Endothelial cell of umbilical vein (primary cell): ENCODE results near the gene TBC1D26. TPM values are rescaled to one million over a fixed set of nuclear protein-coding genes. Genes with fewer than 3 reads are reported as not detected.

ENCODE experiments used
- BruUV-seq: library from RNA; stranded (reverse); fragments of 400-500 nt; replicated peaks from 2 replicates; lab custom pipeline; 2021; lab: Mats Ljungman, UMichigan
- CTCF ChIA-PET: fragments of 300-600, 350-600 bp; sonication (Branson Sonifier 250); formaldehyde crosslinking; loops from one replicate; lab custom pipeline; 2021; ENCODE audit warnings: antibody characterized with exemption, inconsistent platforms; lab: Charles Lee
- POLR2A ChIA-PET: fragments of 300-600, 350-600 bp; sonication (Branson Sonifier 250); formaldehyde crosslinking; loops from one replicate; lab custom pipeline; 2021; ENCODE audit warnings: antibody characterized with exemption, inconsistent platforms; lab: Charles Lee
- DNase-seq: peaks from one replicate; pipeline ENCODE4 v3.0.0-alpha.2; 2011; ENCODE audit warnings: low read depth, low spot score
- FAIRE-seq: peaks from 2 replicates; lab custom pipeline; 2011; peaks lifted over from hg19 to GRCh38; lab: Jason Lieb, UNC
- H2AFZ ChIP-seq: 2 replicates; pipeline ENCODE4 v1.6.0; 2012; ENCODE audit warnings: low read depth, low read length, control low read depth, inconsistent platforms
- H3K27ac ChIP-seq: 2 replicates; pipeline ENCODE4 v1.5.1; 2011; ENCODE audit warnings: low read depth, mild to moderate bottlenecking, control low read depth, low read length, moderate library complexity; ENCODE audit not compliant: insufficient read depth
- H3K27me3 ChIP-seq, 2 experiments: 2 replicates each; pipeline versions ENCODE4 v1.6.0 to v1.6.1; 2011; ENCODE audit warnings: low read length in 2 of 2, mixed read lengths in 1 of 2; ENCODE audit not compliant: control insufficient read depth in 2 of 2, insufficient read depth in 2 of 2
- H3K36me3 ChIP-seq, 2 experiments: 2 replicates in 1 of 2; 3 replicates in 1 of 2; pipeline ENCODE4 v1.5.1; 2011; ENCODE audit warnings: low read length in 2 of 2, mild to moderate bottlenecking in 1 of 2, moderate library complexity in 1 of 2; ENCODE audit not compliant: control insufficient read depth in 2 of 2, insufficient read depth in 2 of 2; ENCODE audit errors: extremely low read depth in 1 of 2
- H3K4me1 ChIP-seq: 3 replicates; pipeline ENCODE4 v1.5.1; 2011; ENCODE audit warnings: mild to moderate bottlenecking, low read length; ENCODE audit not compliant: control insufficient read depth, insufficient read depth; ENCODE audit errors: extremely low read depth
- H3K4me2 ChIP-seq: 2 replicates; pipeline ENCODE4 v1.6.1; 2011; ENCODE audit warnings: low read length, control low read depth, mixed read lengths; ENCODE audit not compliant: insufficient read depth
- H3K4me3 ChIP-seq, 3 experiments: fragments of 200-600 bp in 1 of 3; sonication (generic), shearing (Covaris generic) in 1 of 3; replicated peaks in 1 of 3; 2 replicates each; pipeline ENCODE4 v1.5.1; 2011 to 2016; ENCODE audit warnings: control low read depth in 3 of 3, low read length in 3 of 3, mild to moderate bottlenecking in 2 of 3, inconsistent platforms in 1 of 3, low read depth in 1 of 3, moderate library complexity in 1 of 3; ENCODE audit not compliant: insufficient read depth in 1 of 3
- H3K79me2 ChIP-seq: 2 replicates; pipeline ENCODE4 v1.6.0; 2012; ENCODE audit warnings: low read length, inconsistent platforms; ENCODE audit not compliant: control insufficient read depth, insufficient read depth
- H3K9ac ChIP-seq: replicated peaks from 2 replicates; pipeline ENCODE3; 2011; ENCODE audit warnings: low read length, control low read depth; ENCODE audit not compliant: insufficient read depth; ENCODE audit errors: extremely low read depth
- H3K9me1 ChIP-seq: replicated peaks from 3 replicates; pipeline ENCODE4 v1.6.0; 2011; ENCODE audit warnings: mild to moderate bottlenecking, low read length; ENCODE audit not compliant: control insufficient read depth, insufficient read depth; ENCODE audit errors: extremely low read depth
- H3K9me3 ChIP-seq: replicated peaks from 2 replicates; pipeline ENCODE4 v1.5.1; 2012; ENCODE audit warnings: low read length, inconsistent platforms; ENCODE audit not compliant: control insufficient read depth, insufficient read depth
- H4K20me1 ChIP-seq: replicated peaks from 2 replicates; pipeline ENCODE3; 2011; ENCODE audit warnings: mild to moderate bottlenecking, low read length; ENCODE audit not compliant: control insufficient read depth, insufficient read depth; ENCODE audit errors: extremely low read depth
- CTCF ChIP-seq, 2 donors: IDR thresholded peaks; 1 replicate in 1 of 2; 2 replicates in 1 of 2; pipeline ENCODE4 v1.5.1; 2011; ENCODE audit warnings: low read length in 2 of 2, mild to moderate bottlenecking in 2 of 2, moderate library complexity in 2 of 2, control low read depth in 1 of 2, inconsistent platforms in 1 of 2, low read depth in 1 of 2; ENCODE audit not compliant: insufficient read depth in 1 of 2; ENCODE audit errors: extremely low read depth in 1 of 2
- EZH2 ChIP-seq: IDR thresholded peaks from 2 replicates; pipeline ENCODE4 v1.6.1; 2012; ENCODE audit warnings: borderline replicate concordance, low read depth, mild to moderate bottlenecking, moderate library complexity, low read length, inconsistent platforms; ENCODE audit not compliant: severe bottlenecking
- FOS ChIP-seq: IDR thresholded peaks from 2 replicates; pipeline ENCODE4 v1.6.1; 2011; ENCODE audit warnings: mild to moderate bottlenecking, low read length, moderate library complexity, borderline replicate concordance; ENCODE audit not compliant: insufficient read depth
- GATA2 ChIP-seq: IDR thresholded peaks from 2 replicates; pipeline ENCODE4 v1.7.0; 2011; ENCODE audit warnings: low read depth, mild to moderate bottlenecking, moderate library complexity, mixed read lengths, low read length; ENCODE audit not compliant: insufficient read length, insufficient read depth
- JUN ChIP-seq: IDR thresholded peaks from 2 replicates; pipeline ENCODE4 v1.6.1; 2011; ENCODE audit warnings: borderline replicate concordance, low read depth; ENCODE audit not compliant: insufficient read length, insufficient read depth
- MAX ChIP-seq: IDR thresholded peaks from 2 replicates; pipeline ENCODE4 v1.6.1; 2011; ENCODE audit not compliant: insufficient read depth, insufficient read length
- MYC ChIP-seq: IDR thresholded peaks from one replicate; pipeline ENCODE4 v1.6.1; 2011; ENCODE audit warnings: mild to moderate bottlenecking, low read depth, low read length
- POLR2A ChIP-seq: IDR thresholded peaks from 2 replicates; pipeline ENCODE4 v1.6.1; 2012; ENCODE audit warnings: low read depth, mild to moderate bottlenecking, control low read depth, low read length
- POLR2AphosphoS5 ChIP-seq: IDR thresholded peaks from 2 replicates; pipeline ENCODE4 v1.6.1; 2012; ENCODE audit warnings: low read depth, mild to moderate bottlenecking, control low read depth, low read length, moderate library complexity; ENCODE audit not compliant: insufficient read depth
- dilution Hi-C: fragments of 300-500 bp; cut with MboI; formaldehyde crosslinking; loops from one replicate; pipeline ENCODE4 v1.15.0; 2019; ENCODE audit warnings: low sequenced_read_pairs; ENCODE audit not compliant: extremely low pct_ligation_motif_present
- intact Hi-C: fragments of 100-400 bp; cut with micrococcal nuclease; formaldehyde crosslinking; loops from one replicate; pipeline ENCODE4 v1.10.0; 2022
- polyA plus RNA-seq, 4 experiments: library from polyadenylated mRNA; depleted of rRNA in 3 of 4; stranded (reverse) in 3 of 4; unstranded in 1 of 4; fragments of >200 nt; gene quantifications; 2 replicates each; pipeline versions ENCODE4 v1.2.1 to v1.2.3, GENCODE V29; 2011 to 2012; ENCODE audit warnings: missing spikeins in 1 of 4
- total RNA-seq: library from RNA; stranded (reverse); gene quantifications from 2 replicates; pipeline ENCODE4 v1.2.3, GENCODE V29; 2021

TBC1D26 gene
- total and polyA plus RNA-seq, 2 donors (not counting 3 experiments of a cell fraction or from before 2014, with no cell fraction given), result not detected

GRCh38 chr17:15777717-15778116 is 45.6 kb downstream of the TBC1D26 start:
- TF ChIP-seq MAX (no peak), FOS (no peak), GATA2 (no peak), POLR2AphosphoS5 (no peak), CTCF (IDR thresholded peaks at IDR 0.05; ENCODE audit: extremely low read depth in 1 of 2, insufficient read depth in 1 of 2, low read depth in 1 of 2, low read length in 2 of 2) (no peak)
- Histone ChIP-seq H3K4me3 (no peak overlapping the region), H3K4me2 (no peak overlapping the region), H3K27me3 (peaks cover 0 to 2% of the 10 kb centered on the region in 2 experiments), H3K27ac (no peak overlapping the region), H3K79me2 (no peaks in the 10 kb centered on the region), H3K9me3 (no peaks in the 10 kb centered on the region), H4K20me1 (no peaks in the 10 kb centered on the region), H2AFZ (no peak overlapping the region), H3K36me3 (no peaks in the 10 kb centered on the region), H3K9me1 (no peaks in the 10 kb centered on the region), H3K4me1 (no peaks in the 10 kb centered on the region), H3K9ac (no peak overlapping the region)
- CTCF ChIA-PET, result no interaction called here
- intact Hi-C loops, result no loop called here
- FAIRE-seq (no peak), DNase-seq (no peak)
- POLR2A ChIA-PET, result no interaction called here
- no TSS peak for BruUV-seq
- dilution Hi-C loops, result no loop called here

GRCh38 chr17:15779119-15779518 is 47.0 kb downstream of the TBC1D26 start:
- Histone ChIP-seq H3K4me3 (no peak overlapping the region), H3K27ac (no peak overlapping the region), H3K4me2 (no peak overlapping the region), H4K20me1 (no peaks in the 10 kb centered on the region), H3K27me3 (peaks cover 0 to 2% of the 10 kb centered on the region in 2 experiments), H3K4me1 (no peaks in the 10 kb centered on the region), H3K36me3 (no peaks in the 10 kb centered on the region), H3K9me3 (no peaks in the 10 kb centered on the region), H2AFZ (no peak overlapping the region), H3K79me2 (no peaks in the 10 kb centered on the region), H3K9ac (no peak overlapping the region), H3K9me1 (no peaks in the 10 kb centered on the region)
- TF ChIP-seq MYC, result no peak
- no peak for TF ChIP-seq POLR2A
- no peak for TF ChIP-seq GATA2
- no peak for TF ChIP-seq MAX
- TF ChIP-seq EZH2, result no peak
- no peak for TF ChIP-seq CTCF (IDR thresholded peaks at IDR 0.05; ENCODE audit: extremely low read depth in 1 of 2, insufficient read depth in 1 of 2, low read depth in 1 of 2, low read length in 2 of 2)
- TF ChIP-seq POLR2AphosphoS5, result no peak
- no peak for TF ChIP-seq FOS
- TF ChIP-seq JUN, result no peak
- ChIA-PET POLR2A (no interaction called here), CTCF (no interaction called here)
- intact Hi-C loops (no loop called here), dilution Hi-C loops (no loop called here)
- FAIRE-seq (no peak), DNase-seq (no peak)
- no TSS peak for BruUV-seq
